GM19324 (cell line): ENCODE results near the gene SESN3.
"Not testable (repeated sequence)": the region's sequence is repeated elsewhere in the genome, so short reads cannot be mapped to it uniquely, and the experiment has no call there.

Source experiments
- ATAC-seq: cut with Tn5 transposase; IDR thresholded peaks from one replicate; pipeline ENCODE4 v1.9.1; 2021; ENCODE audit warnings: mild to moderate bottlenecking, moderate library complexity; ENCODE audit not compliant: unreplicated experiment, low FRiP score

SESN3 gene

DNA sequence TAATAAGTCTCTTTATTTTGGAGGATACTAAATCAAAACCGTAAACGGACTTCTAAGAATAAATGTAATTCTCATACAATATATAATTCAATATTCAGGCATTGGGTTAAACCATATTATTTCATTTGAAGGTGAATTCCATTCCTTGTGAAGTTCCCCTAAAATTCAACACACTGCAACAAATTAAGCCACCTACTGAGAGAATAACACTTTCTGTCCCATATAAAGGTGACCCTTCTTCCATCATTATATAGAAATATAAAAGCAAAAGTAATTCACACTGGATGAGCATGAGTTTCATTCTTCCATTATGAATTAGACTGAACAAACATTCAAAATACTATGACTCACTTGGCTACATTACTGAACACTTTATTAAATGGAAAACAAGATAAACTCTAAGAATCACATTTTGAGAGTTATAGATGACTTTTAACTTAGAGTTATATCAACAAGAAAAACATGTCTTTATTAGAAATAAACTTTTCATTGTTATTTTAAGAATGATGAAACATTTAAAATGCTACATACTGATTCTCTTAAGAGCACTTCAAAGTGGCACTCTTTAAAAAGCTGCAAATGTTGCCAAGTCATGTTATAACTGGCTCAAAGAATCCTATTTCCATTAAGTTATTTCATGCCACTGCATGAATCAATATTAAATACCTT lies 2.8 kb downstream of the SESN3 start:
- ATAC-seq: no peak

DNA sequence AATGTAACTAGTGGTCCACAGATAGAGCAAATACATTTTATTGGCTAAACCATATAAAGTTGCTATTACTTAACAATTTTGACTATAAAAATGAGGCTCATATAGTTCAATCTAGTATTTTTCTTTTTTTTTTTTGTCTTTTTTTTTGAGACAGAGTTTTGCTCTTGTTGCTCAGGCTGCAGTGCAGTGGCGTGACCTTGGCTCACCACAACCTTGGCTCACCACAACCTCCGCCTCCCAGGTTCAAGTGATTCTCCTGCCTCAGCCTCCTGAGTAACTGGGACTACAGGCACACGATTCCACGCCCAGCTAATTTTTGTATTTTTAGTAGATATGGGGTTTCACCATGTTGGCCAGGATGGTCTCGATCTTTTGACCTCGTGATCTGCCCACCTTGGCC lies 3.9 kb downstream of the SESN3 start:
- ATAC-seq: not testable (repeated sequence)

DNA sequence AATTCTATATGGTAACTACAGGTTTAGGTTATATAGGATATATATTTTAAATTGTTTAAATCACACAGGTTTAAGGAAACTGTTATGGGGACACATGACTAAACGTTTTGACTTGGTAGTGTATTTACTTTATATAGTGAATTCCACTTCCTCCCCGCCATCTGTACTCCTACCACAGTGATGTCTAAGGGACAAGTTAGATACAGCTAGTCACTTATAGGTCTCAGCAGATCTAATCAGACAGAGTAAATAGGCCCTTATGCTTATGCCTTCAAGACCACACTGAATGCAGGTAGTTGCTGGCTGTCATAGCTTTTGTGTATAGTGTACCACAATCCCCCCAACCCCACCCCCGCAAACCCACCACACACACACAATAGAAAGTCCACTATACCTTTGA lies 8.2 kb downstream of the SESN3 start:
- ATAC-seq: no peak

DNA sequence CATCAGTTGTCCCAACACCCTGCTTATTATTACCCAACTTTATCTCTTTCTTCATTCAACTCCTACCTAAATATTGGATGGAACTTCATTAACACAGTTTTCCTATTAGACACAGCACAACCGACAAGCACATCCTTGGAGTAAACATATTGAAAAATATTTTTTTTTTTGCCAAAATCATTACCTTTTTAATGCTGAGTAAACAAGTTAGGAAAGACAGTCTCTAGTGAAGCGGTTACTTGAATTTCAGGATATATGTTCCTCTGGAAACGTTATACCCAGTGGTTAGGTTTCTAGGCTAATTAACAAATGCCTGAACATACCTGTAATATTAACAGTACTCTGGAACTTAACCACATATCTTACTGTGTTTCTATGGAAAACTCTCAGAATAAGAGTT lies 11.4 kb downstream of the SESN3 start:
- no peak for ATAC-seq

DNA sequence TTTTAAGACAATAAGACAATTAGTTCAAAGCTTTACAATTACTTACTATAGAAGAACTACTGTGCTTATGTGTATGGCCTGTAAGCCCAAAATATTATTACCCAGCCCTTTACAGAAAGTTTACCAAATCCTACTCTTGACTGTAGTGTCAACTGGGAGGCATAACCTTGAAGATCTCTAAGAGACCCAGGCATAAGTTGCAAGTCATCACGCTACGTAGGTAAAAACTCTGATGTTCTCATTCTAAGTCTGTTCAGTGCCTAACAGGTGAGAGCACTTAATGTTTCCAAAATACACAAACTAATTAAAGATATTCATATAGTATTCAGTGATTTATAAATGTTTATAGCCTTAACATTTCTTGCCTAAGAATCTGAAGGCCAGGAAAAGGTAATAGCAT lies 12.9 kb downstream of the SESN3 start:
- no peak for ATAC-seq

DNA sequence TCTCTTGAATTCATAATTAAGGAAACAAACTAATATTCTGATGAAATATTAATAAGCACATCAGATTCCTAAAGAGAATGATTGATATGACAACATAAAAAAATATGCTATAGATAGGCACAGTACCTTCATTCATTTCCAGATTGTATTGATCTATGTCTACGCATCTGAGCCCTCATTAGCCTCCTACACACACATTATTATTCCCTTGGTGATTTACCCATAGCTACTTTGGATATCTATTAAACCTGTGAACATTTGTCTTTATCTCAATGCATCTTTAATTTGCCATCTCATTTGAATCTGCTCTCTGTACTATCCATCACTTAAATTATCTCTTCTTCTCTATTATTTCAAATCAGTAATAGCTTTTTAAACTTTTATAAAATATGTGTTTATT lies 18.4 kb downstream of the SESN3 start:
- ATAC-seq: no peak

DNA sequence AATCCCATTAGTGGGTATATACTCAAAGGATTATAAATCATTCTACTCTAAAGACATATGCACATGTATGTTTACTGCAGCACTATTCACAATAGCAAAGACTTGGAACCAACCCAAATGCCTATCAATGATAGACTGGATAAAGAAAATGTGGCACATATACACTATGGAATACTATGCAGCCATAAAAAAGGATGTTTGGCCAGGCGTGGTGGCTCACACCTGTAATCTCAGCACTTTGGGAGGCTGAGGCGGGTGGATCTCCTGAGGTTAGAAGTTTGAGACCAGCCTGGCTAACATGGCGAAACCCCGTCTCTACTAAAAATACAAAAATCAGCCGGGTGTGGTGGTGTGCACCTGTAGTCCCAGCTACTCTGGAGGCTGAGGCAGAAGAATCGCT lies 21.5 kb downstream of the SESN3 start:
- not testable (repeated sequence) for ATAC-seq

DNA sequence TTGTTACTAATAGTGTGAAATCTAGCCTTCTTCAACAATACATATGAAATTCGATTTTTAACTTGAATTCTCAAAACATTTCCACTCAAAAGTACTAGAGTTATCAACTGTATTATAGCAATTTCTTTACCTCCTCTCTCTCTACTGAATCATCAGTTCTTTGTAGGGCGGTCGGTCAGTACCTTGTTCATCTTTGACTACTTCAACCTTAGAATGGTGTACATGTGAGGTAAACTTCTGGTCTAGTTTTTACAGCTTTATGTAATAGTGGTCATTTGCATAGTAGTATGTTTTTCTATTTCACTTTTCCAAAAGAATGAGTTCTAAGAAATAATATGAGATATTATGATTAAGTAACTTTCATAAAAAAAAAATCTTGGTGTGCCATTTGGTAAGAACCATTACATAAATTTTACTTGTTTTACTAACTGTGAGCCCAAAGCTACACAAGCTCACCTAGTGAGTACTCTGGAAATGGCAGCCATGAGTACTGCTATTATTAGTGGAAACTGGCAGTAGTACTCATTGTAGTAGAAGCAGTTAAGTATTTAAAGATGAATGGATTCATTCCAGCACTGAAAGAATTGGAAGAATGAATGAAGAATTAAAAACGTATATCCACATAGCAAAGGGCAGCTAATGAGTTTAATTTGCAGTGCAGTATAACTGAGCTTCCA lies 30.1 kb downstream of the SESN3 start:
- no peak for ATAC-seq

DNA sequence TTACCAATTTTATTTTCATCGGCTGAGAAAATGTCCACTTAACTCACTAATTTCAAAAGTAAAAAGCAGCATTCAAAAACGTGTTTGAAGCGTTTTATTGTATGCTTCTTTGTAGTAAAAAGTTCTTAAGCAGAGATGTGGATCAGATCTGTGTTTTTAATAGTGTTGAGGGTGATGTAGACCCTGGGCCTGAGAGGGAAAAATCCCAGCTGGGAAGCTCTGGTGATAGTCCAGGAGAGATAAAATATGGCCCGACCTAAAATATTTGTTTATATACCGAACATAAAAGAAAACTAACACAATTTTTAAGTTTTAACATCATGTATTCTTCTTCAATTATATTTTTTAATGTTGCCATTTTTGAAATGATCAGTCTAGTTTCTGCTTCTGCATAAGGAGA lies 35.2 kb downstream of the SESN3 start:
- no peak for ATAC-seq

DNA sequence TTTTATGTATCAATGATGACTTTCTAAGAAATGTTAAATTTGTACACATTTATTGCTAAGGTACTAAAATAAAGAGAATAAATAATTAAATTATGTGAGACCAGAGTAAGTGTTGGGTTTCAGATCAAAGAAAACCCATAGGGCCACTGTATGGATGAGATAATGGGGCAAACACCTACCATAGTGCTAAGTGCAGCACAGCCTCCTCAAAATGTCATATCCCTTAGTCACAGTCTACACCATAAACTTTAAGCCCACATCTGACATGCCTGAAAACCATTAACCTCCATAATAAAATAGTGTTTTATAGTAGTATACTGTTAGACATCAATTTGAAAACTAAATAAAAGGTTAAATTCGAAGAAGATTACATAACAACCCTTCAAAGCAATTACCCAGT lies 37.5 kb downstream of the SESN3 start:
- no peak for ATAC-seq

DNA sequence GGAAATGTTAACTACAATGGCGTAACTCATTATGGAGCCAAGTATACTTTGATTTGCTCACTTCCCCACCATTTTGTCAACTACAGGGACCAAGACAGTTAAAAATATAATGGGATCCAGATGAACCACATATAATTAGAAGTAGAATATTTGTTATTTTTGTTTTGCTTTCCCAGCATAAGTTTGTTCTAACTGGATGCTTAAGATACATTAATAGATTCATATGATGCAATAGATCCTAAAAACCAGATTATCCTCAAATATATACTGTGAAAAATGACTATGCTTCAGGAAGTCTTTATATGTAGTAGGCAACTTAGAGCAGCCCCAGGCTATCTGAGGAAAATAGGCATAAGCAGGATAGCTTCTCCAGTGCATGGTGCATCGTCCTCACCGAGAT lies 38.3 kb downstream of the SESN3 start:
- no peak for ATAC-seq

DNA sequence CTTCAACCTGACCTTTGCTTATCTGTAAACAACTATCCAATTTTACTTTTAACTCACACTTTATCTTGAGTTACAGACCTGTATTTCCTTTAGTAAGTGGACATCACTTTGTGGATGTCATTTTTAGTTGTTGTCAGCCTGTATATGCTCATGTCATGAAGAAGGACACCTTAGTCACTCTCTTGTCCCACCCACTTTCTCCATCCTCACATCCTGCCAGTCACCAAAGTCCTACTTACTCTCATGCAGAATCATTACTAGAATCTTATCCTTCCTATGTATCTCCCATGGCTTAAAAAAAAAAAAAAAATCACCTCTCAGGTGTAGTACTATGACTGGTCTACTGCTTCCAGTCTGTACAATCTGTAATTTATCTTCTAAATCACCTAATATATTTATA lies 43.3 kb downstream of the SESN3 start:
- ATAC-seq: no peak

DNA sequence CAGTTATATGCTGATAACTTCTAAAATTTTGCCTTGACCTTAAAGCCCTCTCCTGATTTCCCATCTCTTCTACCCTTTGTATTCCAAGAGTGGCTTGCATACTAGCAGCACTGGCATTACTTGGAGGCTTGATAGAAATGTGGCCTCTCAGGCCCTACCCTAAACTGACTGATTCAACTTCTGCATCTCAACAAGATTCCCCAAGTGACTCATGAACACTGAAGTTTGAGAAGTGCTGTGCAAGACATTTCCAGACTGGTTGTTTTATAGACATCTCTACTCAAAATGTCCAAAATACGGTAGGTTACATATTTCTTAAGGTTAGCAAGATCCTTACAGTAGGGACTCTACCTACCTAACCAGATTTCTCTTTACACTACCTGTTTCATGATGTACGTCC lies 48.6 kb downstream of the SESN3 start:
- ATAC-seq: no peak

DNA sequence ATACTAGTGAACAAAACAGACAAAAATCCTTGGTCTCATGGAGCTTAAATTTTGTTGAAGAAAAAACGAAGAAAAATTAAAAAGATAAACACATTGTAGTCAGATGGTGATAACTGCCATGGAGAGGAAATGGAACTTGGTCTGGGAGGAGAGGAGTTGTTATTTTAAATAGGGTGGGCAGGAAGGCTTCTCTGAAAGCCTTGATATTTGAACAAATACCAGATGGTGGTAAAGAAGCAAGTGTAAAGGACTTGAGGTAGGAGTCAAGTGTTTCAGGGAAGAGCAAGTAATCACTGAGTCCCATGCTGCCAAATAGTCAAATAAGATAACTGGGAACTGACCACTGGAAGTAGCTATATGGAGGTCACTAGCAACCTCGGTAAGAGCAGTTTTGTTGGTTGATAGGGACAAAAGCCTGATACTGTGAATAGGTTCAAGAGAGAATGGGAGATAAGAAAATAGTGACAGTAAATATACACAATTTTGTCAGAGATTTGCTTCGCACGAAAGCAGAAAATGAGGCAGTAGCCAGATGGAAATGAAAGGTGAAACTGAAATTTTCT lies 55.1 kb downstream of the SESN3 start:
- ATAC-seq: no peak

DNA sequence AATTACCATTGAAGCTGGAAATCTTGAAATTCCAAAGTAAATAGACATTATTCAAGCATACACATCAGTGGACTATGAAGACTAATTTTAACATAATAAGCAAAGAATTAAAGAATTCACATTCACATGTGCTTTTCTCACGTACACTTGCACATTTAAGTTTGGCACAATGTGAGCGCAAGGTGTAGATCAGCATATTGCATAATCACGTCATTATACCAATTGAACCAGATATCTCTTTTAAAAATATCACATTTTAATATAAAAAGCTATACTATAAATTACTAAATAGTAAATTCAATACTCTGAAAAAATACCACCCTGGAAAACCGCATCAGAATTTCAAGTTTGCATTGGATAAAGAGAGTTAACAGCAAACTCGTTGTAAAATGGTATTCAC lies 60.7 kb downstream of the SESN3 start:
- no peak for ATAC-seq

DNA sequence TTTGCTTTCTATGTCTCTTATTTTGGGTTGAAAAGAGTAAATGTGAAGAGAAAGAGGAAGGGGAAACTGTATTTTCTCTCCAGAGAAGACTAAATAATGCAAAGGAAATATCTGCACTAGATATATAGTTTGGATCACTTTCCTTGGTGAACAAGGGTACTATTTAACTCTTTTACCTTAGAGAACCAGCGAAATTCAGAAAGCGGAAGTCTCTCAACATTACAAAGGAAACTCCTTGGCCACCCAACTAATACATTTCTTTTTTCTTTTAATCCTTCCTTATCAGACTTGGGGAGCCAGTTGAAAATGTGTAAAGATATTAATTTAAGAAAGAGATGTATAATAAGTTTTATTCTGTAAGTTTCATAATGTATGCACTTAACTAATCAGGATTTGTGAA lies 64.2 kb downstream of the SESN3 start:
- ATAC-seq: no peak

DNA sequence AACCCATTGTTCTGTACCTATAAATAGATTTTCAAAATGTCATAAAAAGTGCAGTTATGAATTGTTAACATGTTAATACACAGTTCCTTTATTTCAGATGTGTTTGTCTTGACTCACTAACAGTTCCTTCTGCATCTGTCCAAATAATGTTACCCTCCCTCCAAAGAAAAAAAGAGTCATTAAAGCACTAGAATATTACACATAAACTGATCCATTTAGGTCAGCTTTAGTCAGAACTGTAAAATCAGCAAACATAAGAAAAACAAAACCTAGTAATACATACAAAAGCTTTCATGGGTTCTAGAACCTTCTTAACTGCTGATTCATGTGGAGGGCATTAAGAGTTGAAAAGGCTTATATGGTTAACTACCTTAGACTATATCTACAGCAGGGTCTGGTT lies 65.4 kb downstream of the SESN3 start:
- no peak for ATAC-seq

DNA sequence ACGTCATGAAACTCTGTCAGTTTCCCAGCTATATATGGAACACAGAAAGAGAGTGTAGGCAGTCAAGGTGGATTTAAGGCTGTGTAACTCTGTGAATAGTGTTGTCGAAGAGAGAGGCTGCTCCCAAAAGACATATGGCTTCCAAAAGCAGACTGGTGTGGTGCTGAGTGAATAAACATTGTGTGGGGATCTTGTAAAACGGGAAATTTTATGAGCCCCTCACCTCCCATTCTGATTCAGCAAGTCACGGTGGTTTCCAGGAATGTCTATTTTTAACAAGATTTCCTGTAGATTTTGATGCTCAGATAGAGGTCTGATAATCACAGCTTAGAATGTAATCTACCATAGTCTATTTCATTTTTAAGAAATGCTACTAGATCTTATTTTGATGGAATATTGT lies 67.9 kb downstream of the SESN3 start:
- no peak for ATAC-seq

DNA sequence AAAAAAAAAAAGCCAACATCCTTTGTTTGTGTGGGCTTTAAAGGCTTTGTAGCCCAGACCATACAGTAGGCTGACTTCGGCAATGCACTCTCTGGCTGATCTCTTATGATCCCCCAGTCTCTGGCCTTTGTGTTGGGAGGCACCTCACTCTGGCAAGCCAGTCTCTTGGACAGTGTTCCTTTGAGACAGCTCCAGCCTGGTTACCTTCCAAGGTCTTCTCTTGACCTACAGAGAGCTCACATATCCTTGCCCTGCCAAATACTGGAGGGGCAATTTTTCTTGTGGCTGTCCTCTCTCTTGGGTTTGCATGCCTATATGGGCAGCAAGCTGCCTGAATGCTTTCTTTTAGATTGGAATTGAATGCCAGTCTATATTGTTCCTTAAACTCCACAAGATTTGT lies 69.8 kb downstream of the SESN3 start:
- no peak for ATAC-seq

DNA sequence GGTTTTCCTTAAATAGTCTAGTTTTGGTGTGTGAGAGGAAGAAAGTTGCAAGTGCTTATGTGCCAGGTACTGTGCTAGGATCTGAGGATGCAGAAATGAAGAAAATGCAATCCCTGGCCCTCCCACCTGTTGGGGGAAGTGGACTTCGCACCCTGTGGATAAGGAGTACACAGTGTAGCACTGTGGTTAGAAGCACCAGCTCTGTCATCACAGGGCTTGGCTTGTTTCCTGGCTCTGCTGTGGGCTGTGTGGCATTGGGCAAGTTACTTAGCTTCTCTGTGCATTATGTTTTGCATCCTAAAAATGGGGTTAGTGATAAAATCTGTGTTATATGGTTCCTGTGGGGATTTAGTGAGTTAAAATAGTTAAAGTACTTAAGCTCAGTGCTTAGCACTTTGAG lies 73.2 kb downstream of the SESN3 start:
- no peak for ATAC-seq

DNA sequence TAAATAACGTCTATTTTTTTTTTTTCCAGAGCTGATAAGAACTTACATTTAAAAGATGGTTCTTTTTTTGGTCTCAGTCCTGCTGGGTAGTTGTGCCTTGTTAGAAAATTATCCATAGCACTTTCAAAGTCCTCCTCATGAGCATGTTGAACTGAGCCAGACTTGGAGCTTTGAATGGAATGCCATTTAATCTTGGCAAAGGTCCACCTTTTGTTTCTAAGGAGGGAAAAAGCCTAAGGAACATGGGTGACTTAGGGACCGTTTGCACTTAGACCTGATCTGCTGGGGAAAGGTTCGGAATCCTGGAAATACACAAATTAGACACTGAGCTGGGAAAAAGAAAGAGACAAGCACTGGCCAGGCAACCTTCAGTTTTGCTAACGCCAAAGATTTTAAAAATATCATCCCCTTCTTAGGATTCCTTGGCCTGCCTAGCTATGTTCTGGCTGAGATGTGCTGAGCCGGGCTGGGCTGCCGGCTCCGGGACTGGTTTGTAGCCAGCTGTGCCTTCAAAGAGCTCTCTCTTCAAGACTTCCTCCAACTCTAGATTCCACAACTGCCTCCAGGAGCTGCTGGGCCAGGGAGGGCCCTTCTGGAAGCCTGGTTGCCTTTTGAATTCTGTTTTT lies 74.0 kb downstream of the SESN3 start:
- no peak for ATAC-seq
